Right kidney (tissue), 1 donor: ENCODE measurements around the gene NCKAP5.
A peak's percentile ranks its signal among the peaks of the same experiment; 100 is the strongest.

Experiments
- DNase-seq: peaks from one replicate; pipeline ENCODE4 v3.0.0-alpha.2; 2016

NCKAP5 gene

DNA sequence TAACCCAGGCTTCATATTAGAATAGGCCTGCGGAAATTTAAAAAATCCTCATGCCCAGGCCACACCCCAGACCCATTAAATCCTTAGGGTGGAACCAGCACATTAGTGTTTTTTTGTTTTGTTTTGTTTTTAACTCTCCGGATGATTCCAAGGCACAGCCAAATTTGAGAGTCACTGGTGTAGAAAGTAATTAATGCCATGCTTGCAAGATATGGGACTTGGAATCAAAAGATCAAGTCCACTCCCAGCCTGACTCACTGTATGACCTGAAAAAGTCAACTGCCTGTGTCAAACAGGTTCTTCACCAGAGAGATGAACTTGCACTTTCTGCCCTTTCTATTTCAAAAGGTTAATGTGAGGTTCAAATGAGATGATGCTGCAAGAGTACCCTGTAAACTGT, 588.0 kb downstream of the NCKAP5 start:
- no peak for DNase-seq

GRCh38 chr2:132979339-132980093, 588.7 kb downstream of the NCKAP5 start:
- DNase-seq, result no peak

GRCh38 chr2:132978840-132979239, 589.4 kb downstream of the NCKAP5 start:
- no peak for DNase-seq

- DNase-seq, result no peak
These were observed 590.3 kb downstream of the NCKAP5 start for GRCh38 chr2:132977812-132978529.

GRCh38 chr2:132975193-132976105, 592.8 kb downstream of the NCKAP5 start:
- DNase-seq, result no peak

DNA sequence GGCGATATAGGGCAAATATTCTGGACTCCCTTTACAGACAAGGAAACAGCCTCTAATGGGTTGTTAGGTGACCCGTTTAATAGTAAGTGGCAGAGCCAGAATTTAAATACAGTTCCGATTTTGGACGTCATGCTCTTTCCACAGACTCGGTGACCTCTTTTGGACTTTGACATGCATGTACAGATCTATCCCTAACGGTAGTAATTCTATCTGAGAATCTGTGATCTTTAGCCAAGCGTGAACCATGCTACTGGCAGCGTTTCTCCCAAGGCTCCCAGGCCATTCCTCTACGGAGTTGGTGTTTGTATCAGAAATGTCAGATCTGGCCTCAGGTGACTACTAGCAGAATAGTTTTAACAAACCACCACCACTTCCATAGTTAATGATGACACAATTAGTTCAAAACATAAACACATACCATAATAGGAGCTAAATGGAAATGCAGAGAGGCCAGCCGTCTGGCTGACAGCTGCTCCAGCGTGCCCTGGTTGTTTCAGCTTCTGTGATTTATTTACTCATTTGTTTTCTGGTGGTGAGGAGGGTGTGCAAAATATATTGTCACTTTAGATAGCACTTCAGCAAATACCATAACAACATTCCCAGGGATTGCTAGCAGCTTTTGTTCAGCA, 593.7 kb downstream of the NCKAP5 start:
- peak; percentile 25 for DNase-seq

DNA sequence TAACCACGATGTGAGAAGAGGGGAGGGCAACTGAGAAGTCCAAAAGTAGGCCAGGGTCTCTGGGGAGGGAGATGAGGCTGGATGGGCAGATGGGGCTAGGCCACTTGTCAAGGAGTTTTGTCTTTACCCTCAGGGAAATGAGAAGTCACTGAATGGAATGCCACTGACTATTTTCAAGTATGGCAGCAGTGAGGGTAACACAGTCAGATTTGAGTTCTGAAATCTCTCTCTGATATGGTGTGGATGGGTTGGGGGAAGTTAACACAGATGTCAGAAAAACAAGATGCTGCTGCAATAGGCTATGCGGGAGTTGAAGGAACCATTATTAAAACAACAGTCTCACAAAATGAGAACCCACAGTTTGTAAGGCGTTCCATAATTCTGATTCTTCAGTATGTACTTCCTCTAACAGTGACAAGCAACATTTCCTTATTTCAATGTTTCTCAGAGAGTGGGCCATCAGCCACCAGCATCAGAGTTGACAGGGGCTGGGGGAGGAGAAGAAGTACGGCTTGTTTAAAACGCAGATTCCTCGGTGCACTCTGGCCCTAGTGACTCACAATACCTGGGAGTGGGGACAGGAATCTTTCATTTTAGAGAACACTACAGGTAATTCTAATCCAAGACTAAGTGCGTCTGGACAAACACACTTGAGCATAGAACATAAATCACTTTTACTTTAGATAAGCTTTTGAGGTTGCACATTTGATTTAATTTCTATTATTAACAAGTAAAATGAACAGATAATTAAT, 596.8 kb downstream of the NCKAP5 start:
- DNase-seq, result no peak

GRCh38 chr2:132969371-132969985, 598.8 kb downstream of the NCKAP5 start:
- DNase-seq, result no peak

DNA sequence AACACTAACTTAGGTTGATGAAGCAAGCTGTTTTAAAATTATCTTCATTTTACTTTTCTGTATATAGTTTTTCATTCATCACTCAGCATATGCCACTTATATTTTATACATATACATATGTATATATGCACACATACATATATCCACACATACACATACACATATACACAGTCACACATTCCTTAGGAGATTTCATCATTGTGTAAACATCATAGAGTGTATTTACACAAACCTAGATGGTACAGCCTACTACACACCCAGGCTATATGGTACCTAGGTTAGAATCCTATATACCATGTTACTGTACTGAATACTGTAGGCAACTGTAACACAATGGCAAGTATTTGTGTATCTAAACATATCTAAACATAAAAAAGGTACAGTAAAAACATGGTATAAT, 602.8 kb downstream of the NCKAP5 start:
- no peak for DNase-seq

DNA sequence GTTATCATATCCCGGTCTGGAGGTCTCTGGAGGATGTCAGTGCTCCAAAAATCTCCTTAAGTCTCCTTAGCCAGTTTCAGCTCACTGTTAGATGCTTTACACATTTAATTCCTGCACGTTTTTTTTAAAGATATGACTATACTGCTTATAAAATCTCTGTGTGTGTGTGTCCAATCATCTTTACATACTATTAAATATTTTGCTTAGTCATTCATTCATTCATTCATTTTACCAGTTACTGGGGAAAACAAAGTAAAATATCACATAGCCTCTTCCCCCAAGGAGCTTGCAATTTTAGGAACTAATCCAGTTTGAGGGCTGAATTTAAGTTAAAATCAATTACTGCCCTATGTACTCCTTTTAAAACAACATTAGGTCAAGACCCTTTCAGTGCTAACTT, 605.1 kb downstream of the NCKAP5 start:
- no peak for DNase-seq

GRCh38 chr2:132958887-132959286, 609.4 kb downstream of the NCKAP5 start:
- DNase-seq, result no peak

DNA sequence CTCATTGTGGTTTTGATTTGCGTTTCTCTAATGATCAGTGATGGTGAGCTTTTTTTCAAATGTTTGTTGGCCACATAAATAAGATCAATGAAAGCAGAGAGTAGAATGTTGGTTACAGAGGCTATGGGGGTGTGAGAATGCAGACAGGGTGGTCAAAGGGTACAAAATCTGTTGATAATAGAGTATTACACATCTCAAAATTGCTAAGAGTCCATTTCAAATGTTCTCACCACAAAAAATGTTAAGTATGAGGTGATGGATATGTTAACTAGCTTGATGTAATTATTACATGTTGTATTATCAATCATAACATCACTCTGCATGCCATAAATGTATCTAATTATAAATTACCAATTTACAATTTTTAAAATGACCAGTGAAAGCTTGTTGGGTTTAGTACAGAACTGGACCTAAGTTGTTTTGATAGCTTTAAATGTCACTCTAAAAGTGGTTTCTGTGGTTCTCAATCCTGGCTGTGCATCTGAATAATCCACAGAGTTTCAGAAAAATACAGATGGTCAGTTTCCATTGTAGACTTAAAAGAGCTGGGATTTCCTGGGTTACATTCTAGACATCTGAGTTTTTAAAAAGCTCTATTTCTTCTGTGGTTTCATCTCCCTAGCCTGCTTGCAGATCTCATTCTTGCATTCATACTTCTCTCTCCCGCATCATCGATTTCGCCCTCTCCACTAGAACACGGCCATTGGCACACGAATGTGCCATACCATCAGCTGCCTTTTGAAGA, 612.2 kb downstream of the NCKAP5 start:
- no peak for DNase-seq

GRCh38 chr2:132953771-132954170, 614.5 kb downstream of the NCKAP5 start:
- no peak for DNase-seq

DNA sequence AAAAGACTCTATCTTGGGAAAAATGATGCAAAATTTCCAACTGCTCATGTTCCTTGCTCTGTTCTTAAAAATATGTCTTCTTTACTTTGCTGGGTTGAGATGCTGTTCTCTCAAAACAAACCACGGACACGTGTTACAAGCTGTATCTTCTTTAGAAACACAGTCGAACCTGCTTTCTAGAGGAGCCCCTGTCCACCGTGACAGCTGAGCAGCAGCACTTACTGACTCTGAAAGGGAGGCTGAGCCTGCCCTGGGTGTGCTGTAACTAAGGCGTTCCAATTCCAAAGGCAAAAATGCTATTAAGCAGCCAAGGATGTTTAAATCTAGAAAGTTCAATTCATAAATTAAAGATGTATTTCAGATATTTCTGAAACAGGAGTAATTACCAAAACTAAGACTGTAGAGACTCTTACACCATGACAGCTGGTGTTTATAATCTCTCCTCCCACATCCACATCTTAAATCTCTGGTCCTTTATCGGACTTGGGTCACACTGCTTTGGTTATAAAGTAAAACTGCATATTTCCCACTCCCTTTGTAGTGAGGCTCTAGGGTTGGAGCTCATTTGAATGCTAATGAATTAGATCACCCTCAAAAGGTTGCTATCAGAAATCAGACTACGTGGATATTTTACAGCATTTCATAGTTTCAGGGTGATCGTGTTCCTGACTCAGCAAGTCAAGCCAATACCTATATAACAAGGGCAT, 617.1 kb downstream of the NCKAP5 start:
- no peak for DNase-seq

GRCh38 chr2:132949108-132949507, 619.2 kb downstream of the NCKAP5 start:
- DNase-seq, result no peak

- DNase-seq, result no peak
These were observed 620.1 kb downstream of the NCKAP5 start for GRCh38 chr2:132948211-132948610.

- DNase-seq, result no peak
These were observed 624.4 kb downstream of the NCKAP5 start for GRCh38 chr2:132943829-132944228.

GRCh38 chr2:132941296-132942020, 626.8 kb downstream of the NCKAP5 start:
- DNase-seq, result no peak

DNA sequence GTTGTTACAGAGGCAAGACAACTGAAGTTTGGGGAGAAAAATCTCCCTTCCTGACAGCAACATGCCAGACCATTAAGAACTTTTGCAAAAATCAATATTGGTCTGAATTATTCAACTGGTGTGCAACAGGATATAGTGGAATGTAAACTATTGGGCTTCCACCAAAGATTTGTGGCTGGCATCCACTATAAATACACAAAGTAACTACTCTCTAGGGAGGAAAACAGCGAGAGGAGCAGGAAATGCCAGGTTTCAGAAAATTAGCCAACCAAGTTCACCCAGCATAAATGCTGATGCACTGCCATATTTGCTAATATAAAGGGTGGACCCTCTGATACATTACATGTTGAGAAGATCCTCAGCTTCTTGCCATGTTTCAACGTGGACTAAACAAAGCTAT, 630.6 kb downstream of the NCKAP5 start:
- DNase-seq, result no peak
